Measurements from ENCODE around the gene USP32.

DNA sequence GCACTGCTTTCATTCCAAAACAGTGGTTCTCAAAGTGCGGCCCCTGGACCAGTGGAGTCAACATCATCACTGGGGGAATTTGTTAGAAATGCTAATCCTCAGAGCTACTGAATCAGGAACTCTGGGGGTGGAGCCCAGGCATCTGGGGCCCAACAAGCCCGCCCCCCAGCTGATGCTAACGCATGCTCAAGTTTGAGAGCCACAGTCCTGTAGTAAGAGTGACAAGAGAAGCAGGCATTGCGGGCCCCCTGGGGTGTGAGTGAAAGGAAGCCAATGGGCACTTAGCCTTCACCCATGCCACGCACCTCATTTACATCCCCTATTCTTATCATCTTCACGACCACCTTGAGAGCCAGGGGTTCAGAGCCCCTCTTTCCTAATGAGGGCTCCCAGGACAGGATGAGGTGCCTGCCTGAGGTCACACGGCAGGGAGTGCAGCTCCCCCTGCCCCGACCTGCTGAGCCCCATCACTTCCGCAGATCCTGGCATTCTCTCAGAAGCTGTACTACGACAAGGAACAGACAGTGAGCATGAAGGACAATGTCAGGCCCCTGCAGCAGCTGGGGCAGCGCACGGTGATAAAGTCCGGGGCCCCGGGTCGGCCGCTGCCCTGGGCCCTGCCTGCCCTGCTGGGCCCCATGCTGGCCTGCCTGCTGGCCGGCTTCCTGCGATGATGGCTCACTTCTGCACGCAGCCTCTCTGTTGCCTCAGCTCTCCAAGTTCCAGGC is 233.0 kb downstream of the USP32 start:
- TF ChIP-seq, protein P1, sequence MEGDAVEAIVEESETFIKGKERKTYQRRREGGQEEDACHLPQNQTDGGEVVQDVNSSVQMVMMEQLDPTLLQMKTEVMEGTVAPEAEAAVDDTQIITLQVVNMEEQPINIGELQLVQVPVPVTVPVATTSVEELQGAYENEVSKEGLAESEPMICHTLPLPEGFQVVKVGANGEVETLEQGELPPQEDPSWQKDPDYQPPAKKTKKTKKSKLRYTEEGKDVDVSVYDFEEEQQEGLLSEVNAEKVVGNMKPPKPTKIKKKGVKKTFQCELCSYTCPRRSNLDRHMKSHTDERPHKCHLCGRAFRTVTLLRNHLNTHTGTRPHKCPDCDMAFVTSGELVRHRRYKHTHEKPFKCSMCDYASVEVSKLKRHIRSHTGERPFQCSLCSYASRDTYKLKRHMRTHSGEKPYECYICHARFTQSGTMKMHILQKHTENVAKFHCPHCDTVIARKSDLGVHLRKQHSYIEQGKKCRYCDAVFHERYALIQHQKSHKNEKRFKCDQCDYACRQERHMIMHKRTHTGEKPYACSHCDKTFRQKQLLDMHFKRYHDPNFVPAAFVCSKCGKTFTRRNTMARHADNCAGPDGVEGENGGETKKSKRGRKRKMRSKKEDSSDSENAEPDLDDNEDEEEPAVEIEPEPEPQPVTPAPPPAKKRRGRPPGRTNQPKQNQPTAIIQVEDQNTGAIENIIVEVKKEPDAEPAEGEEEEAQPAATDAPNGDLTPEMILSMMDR (IDR thresholded peaks at IDR 0.05 in 2 of 3, conservative IDR thresholded peaks at IDR 0.05 in 1 of 3; ENCODE audit: control insufficient read depth in 2 of 3, extremely low read depth in 1 of 3, insufficient read depth in 1 of 3, low read depth in 3 of 3, low read length in 3 of 3): no peak
- no peak for TF ChIP-seq GABPA (IDR thresholded peaks at IDR 0.05; ENCODE audit: low read depth)
- TF ChIP-seq EZH2 (IDR thresholded peaks at IDR 0.05; ENCODE audit: borderline replicate concordance, control insufficient read depth, low read depth, low read length): no peak
- no peak for TF ChIP-seq HCFC1 (IDR thresholded peaks at IDR 0.05; ENCODE audit: low read length)
- TF ChIP-seq, protein P2, sequence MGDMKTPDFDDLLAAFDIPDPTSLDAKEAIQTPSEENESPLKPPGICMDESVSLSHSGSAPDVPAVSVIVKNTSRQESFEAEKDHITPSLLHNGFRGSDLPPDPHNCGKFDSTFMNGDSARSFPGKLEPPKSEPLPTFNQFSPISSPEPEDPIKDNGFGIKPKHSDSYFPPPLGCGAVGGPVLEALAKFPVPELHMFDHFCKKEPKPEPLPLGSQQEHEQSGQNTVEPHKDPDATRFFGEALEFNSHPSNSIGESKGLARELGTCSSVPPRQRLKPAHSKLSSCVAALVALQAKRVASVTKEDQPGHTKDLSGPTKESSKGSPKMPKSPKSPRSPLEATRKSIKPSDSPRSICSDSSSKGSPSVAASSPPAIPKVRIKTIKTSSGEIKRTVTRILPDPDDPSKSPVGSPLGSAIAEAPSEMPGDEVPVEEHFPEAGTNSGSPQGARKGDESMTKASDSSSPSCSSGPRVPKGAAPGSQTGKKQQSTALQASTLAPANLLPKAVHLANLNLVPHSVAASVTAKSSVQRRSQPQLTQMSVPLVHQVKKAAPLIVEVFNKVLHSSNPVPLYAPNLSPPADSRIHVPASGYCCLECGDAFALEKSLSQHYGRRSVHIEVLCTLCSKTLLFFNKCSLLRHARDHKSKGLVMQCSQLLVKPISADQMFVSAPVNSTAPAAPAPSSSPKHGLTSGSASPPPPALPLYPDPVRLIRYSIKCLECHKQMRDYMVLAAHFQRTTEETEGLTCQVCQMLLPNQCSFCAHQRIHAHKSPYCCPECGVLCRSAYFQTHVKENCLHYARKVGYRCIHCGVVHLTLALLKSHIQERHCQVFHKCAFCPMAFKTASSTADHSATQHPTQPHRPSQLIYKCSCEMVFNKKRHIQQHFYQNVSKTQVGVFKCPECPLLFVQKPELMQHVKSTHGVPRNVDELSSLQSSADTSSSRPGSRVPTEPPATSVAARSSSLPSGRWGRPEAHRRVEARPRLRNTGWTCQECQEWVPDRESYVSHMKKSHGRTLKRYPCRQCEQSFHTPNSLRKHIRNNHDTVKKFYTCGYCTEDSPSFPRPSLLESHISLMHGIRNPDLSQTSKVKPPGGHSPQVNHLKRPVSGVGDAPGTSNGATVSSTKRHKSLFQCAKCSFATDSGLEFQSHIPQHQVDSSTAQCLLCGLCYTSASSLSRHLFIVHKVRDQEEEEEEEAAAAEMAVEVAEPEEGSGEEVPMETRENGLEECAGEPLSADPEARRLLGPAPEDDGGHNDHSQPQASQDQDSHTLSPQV (IDR thresholded peaks at IDR 0.05): no peak
- no peak for TF ChIP-seq ZZZ3 (IDR thresholded peaks at IDR 0.05; ENCODE audit: control insufficient read depth, insufficient read length, low read depth)
- TF ChIP-seq POLR2AphosphoS5 (IDR thresholded peaks at IDR 0.05; ENCODE audit: low read length): no peak
- TF ChIP-seq, protein P3, sequence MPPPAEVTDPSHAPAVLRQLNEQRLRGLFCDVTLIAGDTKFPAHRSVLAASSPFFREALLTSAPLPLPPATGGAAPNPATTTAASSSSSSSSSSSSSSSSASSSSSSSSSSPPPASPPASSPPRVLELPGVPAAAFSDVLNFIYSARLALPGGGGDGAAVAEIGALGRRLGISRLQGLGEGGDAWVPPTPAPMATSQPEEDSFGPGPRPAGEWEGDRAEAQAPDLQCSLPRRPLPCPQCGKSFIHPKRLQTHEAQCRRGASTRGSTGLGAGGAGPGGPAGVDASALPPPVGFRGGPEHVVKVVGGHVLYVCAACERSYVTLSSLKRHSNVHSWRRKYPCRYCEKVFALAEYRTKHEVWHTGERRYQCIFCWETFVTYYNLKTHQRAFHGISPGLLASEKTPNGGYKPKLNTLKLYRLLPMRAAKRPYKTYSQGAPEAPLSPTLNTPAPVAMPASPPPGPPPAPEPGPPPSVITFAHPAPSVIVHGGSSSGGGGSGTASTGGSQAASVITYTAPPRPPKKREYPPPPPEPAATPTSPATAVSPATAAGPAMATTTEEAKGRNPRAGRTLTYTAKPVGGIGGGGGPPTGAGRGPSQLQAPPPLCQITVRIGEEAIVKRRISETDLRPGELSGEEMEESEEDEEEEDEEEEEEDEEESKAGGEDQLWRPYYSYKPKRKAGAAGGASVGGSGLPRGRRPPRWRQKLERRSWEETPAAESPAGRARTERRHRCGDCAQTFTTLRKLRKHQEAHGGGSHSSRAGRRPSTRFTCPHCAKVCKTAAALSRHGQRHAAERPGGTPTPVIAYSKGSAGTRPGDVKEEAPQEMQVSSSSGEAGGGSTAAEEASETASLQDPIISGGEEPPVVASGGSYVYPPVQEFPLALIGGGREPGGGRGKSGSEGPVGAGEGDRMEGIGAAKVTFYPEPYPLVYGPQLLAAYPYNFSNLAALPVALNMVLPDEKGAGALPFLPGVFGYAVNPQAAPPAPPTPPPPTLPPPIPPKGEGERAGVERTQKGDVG (CRISPR knock-in tag; IDR thresholded peaks at IDR 0.05): no peak
- TF ChIP-seq TARDBP (IDR thresholded peaks at IDR 0.05; ENCODE audit: borderline replicate concordance): no peak
- no peak for TF ChIP-seq RELA (IDR thresholded peaks at IDR 0.05; ENCODE audit: borderline replicate concordance, partially characterized antibody)
- no peak for TF ChIP-seq SPI1 (IDR thresholded peaks at IDR 0.05; ENCODE audit: borderline replicate concordance, insufficient read depth, low read depth, low read length)
- TF ChIP-seq SRF (IDR thresholded peaks at IDR 0.05; ENCODE audit: low read depth in 2 of 2, low read length in 2 of 2): no peak
- TF ChIP-seq, protein P4, sequence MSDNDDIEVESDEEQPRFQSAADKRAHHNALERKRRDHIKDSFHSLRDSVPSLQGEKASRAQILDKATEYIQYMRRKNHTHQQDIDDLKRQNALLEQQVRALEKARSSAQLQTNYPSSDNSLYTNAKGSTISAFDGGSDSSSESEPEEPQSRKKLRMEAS (IDR thresholded peaks at IDR 0.05; ENCODE audit: low read depth, low read length): no peak
- no peak for TF ChIP-seq POLR2A (IDR thresholded peaks at IDR 0.05; ENCODE audit: low read depth, low read length)

All from GM12878 (cell line).